HCT116 (cell line): ENCODE results near the gene CUEDC1. TPM values are rescaled to one million over a fixed set of nuclear protein-coding genes. Genes with fewer than 3 reads are reported as not detected.

Source experiments
- ATAC-seq: fragments of 200-7000 bp; cut with Tn5 transposase; 2 replicates; pipeline ENCODE4 v1.9.1; 2020; ENCODE audit warnings: mild to moderate bottlenecking, moderate library complexity
- BruUV-seq: library from RNA; stranded (reverse); fragments of 400-500 nt; replicated peaks from 2 replicates; lab custom pipeline; 2021; lab: Mats Ljungman, UMichigan
- CTCF ChIA-PET: fragments of 300-600 bp; sonication (Branson Sonifier 250); formaldehyde crosslinking; loops from one replicate; lab custom pipeline; 2021; ENCODE audit warnings: antibody characterized with exemption; lab: Charles Lee
- POLR2A ChIA-PET: fragments of 300-600, 350-600 bp; sonication (Branson Sonifier 250); formaldehyde crosslinking; loops from one replicate; lab custom pipeline; 2021; ENCODE audit warnings: antibody characterized with exemption; lab: Charles Lee
- RAD21 ChIA-PET, 2 experiments: fragments of 300-600 bp; sonication (Branson Sonifier 250); formaldehyde crosslinking; loops; one replicate each; lab custom pipeline; 2023; ENCODE audit warnings: low total read pairs in 2 of 2; ENCODE audit not compliant: uncharacterized antibody in 2 of 2, unreplicated experiment in 2 of 2, low non-redundant PET in 1 of 2; lab: Charles Lee
- DNase-seq: peaks from one replicate; pipeline ENCODE4 v3.0.0-alpha.2; 2010; ENCODE audit warnings: low read depth, low spot score
- H2AFZ ChIP-seq: fragments of 200-600 bp; shearing (Covaris generic), sonication (generic); 2 replicates; pipeline ENCODE4 v1.6.1; 2017; ENCODE audit warnings: low read depth, mixed run types, mixed read lengths, antibody characterized with exemption, low read length; ENCODE audit not compliant: poor library complexity, severe bottlenecking
- H3K27ac ChIP-seq: 2 replicates; pipeline ENCODE4 v1.5.1; 2012; ENCODE audit warnings: low read depth, low read length
- H3K27me3 ChIP-seq: fragments of 200-600 bp; sonication (generic); 2 replicates; pipeline ENCODE4 v1.6.1; 2016; ENCODE audit warnings: mixed run types, low read length, mixed read lengths; ENCODE audit not compliant: insufficient read depth
- H3K36me3 ChIP-seq, 2 experiments: fragments of 200-500 bp in 1 of 2; fragments of 200-600 bp in 1 of 2; sonication (Bioruptor generic) in 1 of 2; sonication (generic) in 1 of 2; 2 replicates each; pipeline versions ENCODE4 v1.5.1 to v1.6.1; 2014 to 2016; ENCODE audit warnings: low read length in 2 of 2, inconsistent platforms in 1 of 2, mixed read lengths in 1 of 2, mixed run types in 1 of 2; ENCODE audit not compliant: insufficient read depth in 2 of 2, control insufficient read depth in 1 of 2
- H3K4me1 ChIP-seq, 2 experiments: fragments of 200-600 bp in 1 of 2; sonication (generic) in 1 of 2; 2 replicates each; pipeline versions ENCODE4 v1.5.1 to v1.6.1; 2012 to 2017; ENCODE audit warnings: low read length in 2 of 2, inconsistent platforms in 1 of 2, mild to moderate bottlenecking in 1 of 2, mixed read lengths in 1 of 2, mixed run types in 1 of 2, moderate library complexity in 1 of 2; ENCODE audit not compliant: insufficient read depth in 2 of 2, control insufficient read depth in 1 of 2
- H3K4me2 ChIP-seq: fragments of 200-600 bp; sonication (generic); 2 replicates; pipeline ENCODE4 v1.6.1; 2017; ENCODE audit warnings: mixed run types, low read length, mixed read lengths
- H3K4me3 ChIP-seq, 2 experiments: fragments of 200-600 bp in 1 of 2; sonication (generic) in 1 of 2; replicated peaks in 1 of 2; 2 replicates each; pipeline ENCODE4 v1.5.1; 2011 to 2016; ENCODE audit warnings: low read length in 2 of 2, control low read depth in 1 of 2, low read depth in 1 of 2, mild to moderate bottlenecking in 1 of 2, mixed read lengths in 1 of 2, mixed run types in 1 of 2
- H3K79me2 ChIP-seq: fragments of 200-600 bp; sonication (generic); 2 replicates; pipeline ENCODE4 v1.6.1; 2017; ENCODE audit warnings: mild to moderate bottlenecking, mixed run types, low read length, moderate library complexity, mixed read lengths; ENCODE audit not compliant: insufficient read depth
- H3K9ac ChIP-seq: fragments of 200-600 bp; sonication (generic); 2 replicates; pipeline ENCODE4 v1.6.1; 2016; ENCODE audit warnings: low read length, mixed read lengths
- H3K9me2 ChIP-seq: fragments of 200-600 bp; sonication (generic), shearing (Covaris generic); 2 replicates; pipeline ENCODE4 v1.6.1; 2017; ENCODE audit warnings: mixed run types, mild to moderate bottlenecking, moderate library complexity; ENCODE audit not compliant: insufficient read depth
- H3K9me3 ChIP-seq, 2 experiments: fragments of 200-500 bp in 1 of 2; fragments of 200-600 bp in 1 of 2; sonication (Bioruptor generic) in 1 of 2; sonication (generic) in 1 of 2; 2 replicates each; pipeline ENCODE4 v1.6.1; 2014 to 2017; ENCODE audit warnings: low read length in 2 of 2, mixed read lengths in 2 of 2, inconsistent platforms in 1 of 2, low read depth in 1 of 2, mild to moderate bottlenecking in 1 of 2, mixed run types in 1 of 2, moderate library complexity in 1 of 2; ENCODE audit not compliant: control insufficient read depth in 1 of 2, insufficient read depth in 1 of 2
- H4K20me1 ChIP-seq: fragments of 200-600 bp; sonication (generic), shearing (Covaris generic); 2 replicates; pipeline ENCODE4 v1.6.1; 2017; ENCODE audit warnings: mixed run types, mild to moderate bottlenecking, moderate library complexity; ENCODE audit not compliant: insufficient read depth
- CEBPB ChIP-seq: IDR thresholded peaks from 2 replicates; pipeline ENCODE4 v1.6.1; 2012; ENCODE audit warnings: low read depth
- EGR1 ChIP-seq: IDR thresholded peaks from 2 replicates; pipeline ENCODE4 v1.6.1; 2012; ENCODE audit warnings: low read depth
- EZH2 ChIP-seq: fragments of 200-600 bp; sonication (generic); IDR thresholded peaks from 2 replicates; pipeline ENCODE4 v1.6.1; 2017; ENCODE audit warnings: antibody characterized with exemption, mixed run types
- JUND ChIP-seq: IDR thresholded peaks from 2 replicates; pipeline ENCODE4 v1.6.1; 2012
- RAD21 ChIP-seq: IDR thresholded peaks from 2 replicates; pipeline ENCODE4 v1.6.1; 2012; ENCODE audit warnings: low read depth, mild to moderate bottlenecking
- SIN3A ChIP-seq: IDR thresholded peaks from 2 replicates; pipeline ENCODE4 v1.6.1; 2012; ENCODE audit warnings: low read depth
- ZNF274 ChIP-seq: fragments of 200-500 bp; sonication (Bioruptor generic); IDR thresholded peaks from 2 replicates; pipeline ENCODE4 v1.6.1; 2014; ENCODE audit warnings: mild to moderate bottlenecking, low read depth, low read length, inconsistent platforms
- intact Hi-C: fragments of 100-400 bp; cut with micrococcal nuclease; formaldehyde crosslinking; loops from 2 replicates; pipeline ENCODE4 v1.10.0; 2022
- total RNA-seq: library from RNA; stranded (reverse); gene quantifications from one replicate; pipeline ENCODE4 v1.2.1, GENCODE V29; 2021; ENCODE audit not compliant: unreplicated experiment
- TF ChIP-seq, protein P1 (sequence below): IDR thresholded peaks from 2 replicates; pipeline ENCODE4 v1.6.1; 2011; ENCODE audit warnings: mild to moderate bottlenecking, low read length, moderate library complexity; ENCODE audit not compliant: insufficient replicate concordance; ENCODE audit errors: extremely low read depth

Gene CUEDC1
- total RNA-seq, 1 experiment from 2014 or later: 60.2 TPM

GRCh38 chr17:57947369-57947768 is 7.8 kb downstream of the CUEDC1 start:
- no peaks in the 10 kb centered on the region for H3K9me3 ChIP-seq
- intact Hi-C loops: no loop called here
- peak overlapping the region in 1 of 2 experiments; percentile 48; a peak in 2 of 4 replicates for H3K4me3 ChIP-seq

More at GRCh38 chr17:57947369-57947768, 7.8 kb downstream of the CUEDC1 start:
- no TSS peak for BruUV-seq
- TF ChIP-seq, protein P1, sequence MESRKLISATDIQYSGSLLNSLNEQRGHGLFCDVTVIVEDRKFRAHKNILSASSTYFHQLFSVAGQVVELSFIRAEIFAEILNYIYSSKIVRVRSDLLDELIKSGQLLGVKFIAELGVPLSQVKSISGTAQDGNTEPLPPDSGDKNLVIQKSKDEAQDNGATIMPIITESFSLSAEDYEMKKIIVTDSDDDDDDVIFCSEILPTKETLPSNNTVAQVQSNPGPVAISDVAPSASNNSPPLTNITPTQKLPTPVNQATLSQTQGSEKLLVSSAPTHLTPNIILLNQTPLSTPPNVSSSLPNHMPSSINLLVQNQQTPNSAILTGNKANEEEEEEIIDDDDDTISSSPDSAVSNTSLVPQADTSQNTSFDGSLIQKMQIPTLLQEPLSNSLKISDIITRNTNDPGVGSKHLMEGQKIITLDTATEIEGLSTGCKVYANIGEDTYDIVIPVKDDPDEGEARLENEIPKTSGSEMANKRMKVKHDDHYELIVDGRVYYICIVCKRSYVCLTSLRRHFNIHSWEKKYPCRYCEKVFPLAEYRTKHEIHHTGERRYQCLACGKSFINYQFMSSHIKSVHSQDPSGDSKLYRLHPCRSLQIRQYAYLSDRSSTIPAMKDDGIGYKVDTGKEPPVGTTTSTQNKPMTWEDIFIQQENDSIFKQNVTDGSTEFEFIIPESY: no peak
- no peak for TF ChIP-seq SIN3A
- TF ChIP-seq EZH2: no peak
- no peak for TF ChIP-seq ZNF274
- TF ChIP-seq RAD21: no peak
- TF ChIP-seq JUND: no peak
- no peak for TF ChIP-seq EGR1
- TF ChIP-seq CEBPB: no peak
- ChIA-PET CTCF (interaction anchor here (1.1 to 2.8 kb wide), 4 partner anchors 8 to 87 kb away, joined by 3 to 12 read pairs (median 6); partner anchors contain the start of gene CUEDC1), POLR2A (interaction anchor here (1.1 to 3.0 kb wide), 10 partner anchors 8 to 136 kb away, joined by 3 to 11 read pairs (median 6); partner anchors contain the start of genes DYNLL2 and SRSF1), RAD21 (interaction anchor here in 1 of 2 experiments (0.6 to 1.6 kb wide), 3 partner anchors 44 to 87 kb away, joined by 3 to 4 read pairs (median 3); no protein-coding TSS in a partner anchor)
- no peak for ATAC-seq
- H3K79me2 ChIP-seq: peaks cover 82% of the 10 kb centered on the region
- no peaks in the 10 kb centered on the region for H4K20me1 ChIP-seq
- no peak for DNase-seq
- peak overlapping the region; percentile 63 for H3K9ac ChIP-seq
- H3K4me2 ChIP-seq: peak overlapping the region; percentile 74
- peak overlapping the region; percentile 97 for H3K27ac ChIP-seq
- H3K9me2 ChIP-seq: no peaks in the 10 kb centered on the region
- H3K36me3 ChIP-seq: no peaks in the 10 kb centered on the region
- H2AFZ ChIP-seq: no peak overlapping the region
- H3K4me1 ChIP-seq: peaks cover 90 to 98% of the 10 kb centered on the region in 2 experiments
- no peaks in the 10 kb centered on the region for H3K27me3 ChIP-seq
